Right atrium auricular region (tissue), 2 donors: ENCODE data around the gene ANXA4. TPM values are rescaled to one million over a fixed set of nuclear protein-coding genes. Genes with fewer than 3 reads are reported as not detected.
"Not testable (repeated sequence)": the region's sequence is repeated elsewhere in the genome, so short reads cannot be mapped to it uniquely, and the experiment has no call there.

Experiments
- DNase-seq: peaks from one replicate; pipeline ENCODE4 v3.0.0-alpha.2; 2019; ENCODE audit warnings: low spot score
- H3K27ac ChIP-seq, 2 donors: fragments of 200-600 bp; sonication (generic); 1 replicate in 1 of 2; 2 replicates in 1 of 2; pipeline ENCODE4 v1.5.1; 2016 to 2019
- H3K27me3 ChIP-seq, 2 donors: fragments of 200-600 bp; sonication (generic); one replicate each; pipeline versions ENCODE4 v1.5.1 to v1.6.0; 2017 to 2019
- H3K36me3 ChIP-seq: fragments of 200-600 bp; sonication (generic); one replicate; pipeline ENCODE4 v1.5.1; 2016
- H3K4me1 ChIP-seq, 2 donors: fragments of 200-600 bp; sonication (generic); one replicate each; pipeline versions ENCODE4 v1.5.1 to v1.6.0; 2017 to 2019
- H3K4me3 ChIP-seq, 2 donors: fragments of 200-600 bp; sonication (generic); 1 replicate in 1 of 2; 2 replicates in 1 of 2; pipeline ENCODE4 v1.5.1; 2017 to 2019; ENCODE audit warnings: mild to moderate bottlenecking in 1 of 2, moderate library complexity in 1 of 2
- H3K9me3 ChIP-seq, 2 donors: fragments of 200-600 bp; sonication (generic); one replicate each; pipeline ENCODE4 v1.5.1; 2019
- CTCF ChIP-seq, 2 donors: fragments of 200-600 bp; sonication (generic); IDR thresholded peaks; one replicate each; pipeline ENCODE4 v1.5.1; 2019; ENCODE audit warnings: antibody characterized with exemption in 2 of 2
- total RNA-seq, 2 donors: library from RNA; depleted of rRNA; stranded (reverse); fragments of >200 nt; gene quantifications; one replicate each; pipeline ENCODE4 v1.1.0, GENCODE V29; 2016

ANXA4 gene
- total RNA-seq, 2 donors from 2014 or later = 12.7 to 25.9 TPM

- Histone ChIP-seq H3K27ac (no peak overlapping the region), H3K9me3 (no peaks in the 10 kb centered on the region), H3K36me3 (no peaks in the 10 kb centered on the region), H3K27me3 (no peaks in the 10 kb centered on the region), H3K4me1 (peaks cover 0 to 19% of the 10 kb centered on the region in 2 donors), H3K4me3 (no peak overlapping the region)
- no peak for TF ChIP-seq CTCF (IDR thresholded peaks at IDR 0.05)
- DNase-seq = no peak
Observed at GRCh38 chr2:69827796-69828540, 86.0 kb downstream of the ANXA4 start.

GRCh38 chr2:69828938-69829255 lies 87.0 kb downstream of the ANXA4 start:
- H3K27ac ChIP-seq = peak overlapping the region; percentile 93
- no peak for TF ChIP-seq CTCF (IDR thresholded peaks at IDR 0.05)
- DNase-seq = no peak
- H3K4me3 ChIP-seq = peak overlapping the region; percentile 95 to 99
- no peaks in the 10 kb centered on the region for H3K27me3 ChIP-seq
- H3K9me3 ChIP-seq = no peaks in the 10 kb centered on the region
- no peaks in the 10 kb centered on the region for H3K36me3 ChIP-seq
- H3K4me1 ChIP-seq = peaks cover 0 to 19% of the 10 kb centered on the region in 2 donors

- peak within 1 kb of the TSS; percentile 95 to 99 for H3K4me3 ChIP-seq
- peak in 1 of 2 donors; percentile 40 for TF ChIP-seq CTCF (IDR thresholded peaks at IDR 0.05)
- no peaks in the 10 kb centered on the region for H3K36me3 ChIP-seq
- H3K4me1 ChIP-seq = peaks cover 0 to 19% of the 10 kb centered on the region in 2 donors
- DNase-seq = peak; percentile 97
- no peaks in the 10 kb centered on the region for H3K27me3 ChIP-seq
- H3K27ac ChIP-seq = peak within 1 kb of the TSS; percentile 93
- no peaks in the 10 kb centered on the region for H3K9me3 ChIP-seq
Observed at GRCh38 chr2:69829256-69830044, 87.5 kb downstream of the ANXA4 start, which contains the start of gene GMCL1. Gene GMCL1, plus strand, starts transcription at chr2:69829660. Its CDS starts 233 bp downstream, at chr2:69829893.

- Histone ChIP-seq H3K36me3 (no peaks in the 10 kb centered on the region), H3K9me3 (no peaks in the 10 kb centered on the region), H3K4me1 (peaks cover 0 to 19% of the 10 kb centered on the region in 2 donors), H3K27me3 (no peaks in the 10 kb centered on the region), H3K27ac (peak overlapping the region; percentile 93), H3K4me3 (peak overlapping the region; percentile 95 to 99)
- TF ChIP-seq CTCF (IDR thresholded peaks at IDR 0.05) = no peak
- DNase-seq = peak; percentile 61
Observed at GRCh38 chr2:69830045-69830905, 88.3 kb downstream of the ANXA4 start.

DNA sequence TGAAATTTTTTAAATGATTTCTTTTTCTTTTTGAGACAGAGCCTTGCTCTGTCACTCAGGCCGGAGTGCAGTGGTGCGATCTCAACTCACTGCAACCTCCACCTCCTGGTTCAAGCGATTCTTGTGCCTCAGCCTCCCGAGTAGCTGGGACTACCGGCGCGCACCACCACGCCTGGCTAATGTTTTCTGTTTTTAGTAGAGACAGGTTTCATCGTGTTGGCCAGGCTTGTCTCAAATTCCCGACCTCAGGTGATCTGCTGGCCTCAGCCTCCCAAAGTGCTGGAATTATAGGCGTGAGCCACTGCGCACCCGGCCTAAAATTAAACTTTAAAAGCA lies 88.9 kb downstream of the ANXA4 start:
- H3K27ac ChIP-seq, H3K36me3 ChIP-seq, H3K27me3 ChIP-seq, DNase-seq, H3K9me3 ChIP-seq: not testable (repeated sequence)
- Histone ChIP-seq H3K4me1 (peaks cover 0 to 19% of the 10 kb centered on the region in 2 donors), H3K4me3 (peak overlapping the region; percentile 95 to 99)
